K562 (cell line): Measurements from ENCODE around the gene EVPL. TPM values are rescaled to one million over a fixed set of nuclear protein-coding genes. Genes with fewer than 3 reads are reported as not detected.
A peak's percentile ranks its signal among the peaks of the same experiment; 100 is the strongest.

Experiments
- ATAC-seq: fragments of 200-7000 bp; cut with Tn5 transposase; 3 replicates; pipeline ENCODE4 v1.9.1; 2020; ENCODE audit warnings: moderate library complexity
- BruUV-seq: library from RNA; stranded (reverse); fragments of 400-500 nt; replicated peaks from 2 replicates; lab custom pipeline; 2021; lab: Mats Ljungman, UMichigan
- CTCF ChIA-PET: fragments of 300-600 bp; formaldehyde crosslinking; extraction: SDS; loops from one replicate; lab custom pipeline; 2021; ENCODE audit warnings: low intra/inter-chr PET ratio; lab: Yijun Ruan, JAX
- POLR2A ChIA-PET: fragments of 300-600, 350-650 bp; sonication (Branson Sonifier 250); formaldehyde crosslinking; extraction: SDS; loops from one replicate; lab custom pipeline; 2021; ENCODE audit warnings: antibody characterized with exemption, inconsistent platforms; lab: Yijun Ruan, JAX
- DNase-seq, 4 experiments: peaks; one replicate each; pipeline versions ENCODE4 v3.0.0 to v3.0.0-alpha.2; 2011 to 2018; ENCODE audit warnings: low spot score in 3 of 4, mixed read lengths in 3 of 4; ENCODE audit errors: extremely low read depth in 1 of 4
- FAIRE-seq: peaks from 2 replicates; lab custom pipeline; 2011; peaks lifted over from hg19 to GRCh38; lab: Jason Lieb, UNC
- H2AFZ ChIP-seq: 2 replicates; pipeline ENCODE4 v1.6.0; 2011; ENCODE audit warnings: low read depth, low read length, control low read depth, inconsistent platforms
- H3K27ac ChIP-seq: fragments of 200-600 bp; 3 replicates; pipeline ENCODE4 v1.8.0; 2011; ENCODE audit warnings: low read depth, mild to moderate bottlenecking, control low read depth, inconsistent platforms, low read length, moderate library complexity, mixed read lengths; ENCODE audit errors: extremely low read depth
- H3K27me3 ChIP-seq, 2 experiments: fragments of 300-600 bp in 1 of 2; 2 replicates in 1 of 2; 3 replicates in 1 of 2; pipeline versions ENCODE4 v1.6.0 to v1.8.0; 2011; ENCODE audit warnings: inconsistent platforms in 2 of 2, low read length in 2 of 2, mild to moderate bottlenecking in 1 of 2, mixed read lengths in 1 of 2, moderate library complexity in 1 of 2; ENCODE audit not compliant: control insufficient read depth in 2 of 2, insufficient read depth in 2 of 2
- H3K36me3 ChIP-seq: fragments of 300-600 bp; 3 replicates; pipeline ENCODE4 v1.8.0; 2011; ENCODE audit warnings: mild to moderate bottlenecking, low read length, inconsistent platforms; ENCODE audit not compliant: control insufficient read depth, insufficient read depth
- H3K4me1 ChIP-seq, 2 experiments: fragments of 200-600 bp in 1 of 2; replicated peaks in 1 of 2; 2 replicates in 1 of 2; 3 replicates in 1 of 2; pipeline versions ENCODE4 v1.5.1 to v1.8.0; 2011; ENCODE audit warnings: inconsistent platforms in 2 of 2, low read length in 2 of 2, mild to moderate bottlenecking in 1 of 2, mixed read lengths in 1 of 2, moderate library complexity in 1 of 2; ENCODE audit not compliant: control insufficient read depth in 2 of 2, insufficient read depth in 2 of 2
- H3K4me2 ChIP-seq: 2 replicates; pipeline ENCODE4 v1.6.1; 2011; ENCODE audit warnings: low read length, control low read depth, inconsistent platforms, mixed read lengths; ENCODE audit not compliant: insufficient read depth
- H3K4me3 ChIP-seq: fragments of 200-600 bp; sonication (generic), shearing (Covaris generic); 2 replicates; pipeline ENCODE4 v1.5.1; 2016; ENCODE audit warnings: control low read depth, inconsistent platforms
- H3K79me2 ChIP-seq: fragments of 200-600 bp; 3 replicates; pipeline ENCODE4 v1.8.0; 2011; ENCODE audit warnings: low read length, inconsistent platforms; ENCODE audit not compliant: control insufficient read depth, insufficient read depth
- H3K9ac ChIP-seq, 2 experiments: 2 replicates each; pipeline versions ENCODE4 v1.6.0 to v1.6.1; 2011; ENCODE audit warnings: low read depth in 2 of 2, low read length in 2 of 2, control low read depth in 1 of 2, inconsistent platforms in 1 of 2, mild to moderate bottlenecking in 1 of 2, mixed read lengths in 1 of 2; ENCODE audit not compliant: insufficient read depth in 1 of 2
- H3K9me1 ChIP-seq: one replicate; pipeline ENCODE4 v1.6.0; 2011; ENCODE audit warnings: inconsistent platforms, mild to moderate bottlenecking, low read length, moderate library complexity; ENCODE audit not compliant: control insufficient read depth, insufficient read depth
- H3K9me3 ChIP-seq: replicated peaks from 2 replicates; pipeline ENCODE4 v1.5.1; 2011; ENCODE audit warnings: low read depth, low read length, inconsistent platforms; ENCODE audit not compliant: control insufficient read depth, insufficient read depth
- H4K20me1 ChIP-seq: replicated peaks from 2 replicates; pipeline ENCODE4 v1.6.1; 2011; ENCODE audit warnings: low read length, inconsistent platforms, mixed read lengths; ENCODE audit not compliant: control insufficient read depth, insufficient read depth
- CEBPB ChIP-seq: fragments of 450-650 bp; IDR thresholded peaks from 2 replicates; pipeline ENCODE4 v1.6.1; 2016; ENCODE audit warnings: missing genetic modification characterization, missing compliant biosample characterization
- ELF4 ChIP-seq: fragments of 450-650 bp; formaldehyde crosslinking; IDR thresholded peaks from 2 replicates; pipeline ENCODE4 v1.4.0; 2022; ENCODE audit warnings: missing genetic modification characterization
- LCOR ChIP-seq: sonication (generic); formaldehyde crosslinking; IDR thresholded peaks from 2 replicates; pipeline ENCODE4 v1.8.0; 2022; ENCODE audit warnings: mild to moderate bottlenecking, missing genetic modification reagents
- NCOA4 ChIP-seq: fragments of 450-650 bp; IDR thresholded peaks from 2 replicates; pipeline ENCODE4 v1.6.1; 2018; ENCODE audit warnings: mild to moderate bottlenecking; ENCODE audit not compliant: partially characterized antibody
- SMARCC2 ChIP-seq: fragments of 450-650 bp; IDR thresholded peaks from 2 replicates; pipeline ENCODE4 v1.6.1; 2017; ENCODE audit warnings: antibody characterized with exemption, moderate library complexity, mild to moderate bottlenecking, low read depth
- SREBF2 ChIP-seq: sonication (generic); formaldehyde crosslinking; IDR thresholded peaks from 2 replicates; pipeline ENCODE4 v1.4.0; 2020; ENCODE audit warnings: mild to moderate bottlenecking, missing genetic modification reagents
- ZNF785 ChIP-seq: fragments of 250-450 bp; sonication (Bioruptor Pico); IDR thresholded peaks from 2 replicates; pipeline ENCODE4 v1.4.0; 2020; ENCODE audit warnings: mild to moderate bottlenecking
- WGBS: fragments of 100-300 bp; shearing (Covaris generic); methylation state at CpG from one replicate; pipeline ENCODE4 v1.1.6; 2016; ENCODE audit warnings: low coverage, mixed read lengths; ENCODE audit not compliant: insufficient coverage; ENCODE audit errors: missing lambda C conversion rate; 5-methylcytosine and 5-hydroxymethylcytosine counted together
- in situ Hi-C: fragments of 300-500 bp; cut with MboI; formaldehyde crosslinking; loops from 4 replicates; pipeline ENCODE4 v1.15.0; 2018; ENCODE audit warnings: inconsistent platforms, mixed read lengths
- intact Hi-C: fragments of 100-400 bp; cut with micrococcal nuclease; formaldehyde crosslinking; loops from 2 replicates; pipeline ENCODE4 v1.14.2; 2022
- polyA plus RNA-seq, 8 experiments: library from polyadenylated mRNA; depleted of rRNA in 4 of 8; stranded (reverse) in 5 of 8; unstranded in 3 of 8; fragments of >200 nt; fragmentation: Nextera tagmentation in 2 of 8; fragmentation: Illumina TruSeq in 1 of 8; extraction: Ambion mirVana in 2 of 8; extraction: Trizol in 1 of 8; gene quantifications; 2 replicates each; pipeline versions ENCODE4 v1.2.1 to v1.2.3, GENCODE V29; 2011 to 2014; ENCODE audit warnings: inconsistent platforms in 1 of 8, missing spikeins in 1 of 8
- total RNA-seq, 7 experiments: library from RNA; depleted of rRNA in 6 of 7; stranded (reverse); fragments of >200 nt in 6 of 7; fragmentation: Illumina TruSeq in 2 of 7; extraction: Trizol in 2 of 7; gene quantifications; 2 replicates each; pipeline versions ENCODE4 v1.2.1 to v1.2.3, GENCODE V29; 2011 to 2021; ENCODE audit warnings: low replicate concordance in 1 of 7

EVPL gene
- total and polyA plus RNA-seq, 9 of the 15 experiments (the other 6 are each of a cell fraction or from before 2014, with no cell fraction given) = 0.08 to 0.18 (median 0.16) TPM; not detected in 5

DNA sequence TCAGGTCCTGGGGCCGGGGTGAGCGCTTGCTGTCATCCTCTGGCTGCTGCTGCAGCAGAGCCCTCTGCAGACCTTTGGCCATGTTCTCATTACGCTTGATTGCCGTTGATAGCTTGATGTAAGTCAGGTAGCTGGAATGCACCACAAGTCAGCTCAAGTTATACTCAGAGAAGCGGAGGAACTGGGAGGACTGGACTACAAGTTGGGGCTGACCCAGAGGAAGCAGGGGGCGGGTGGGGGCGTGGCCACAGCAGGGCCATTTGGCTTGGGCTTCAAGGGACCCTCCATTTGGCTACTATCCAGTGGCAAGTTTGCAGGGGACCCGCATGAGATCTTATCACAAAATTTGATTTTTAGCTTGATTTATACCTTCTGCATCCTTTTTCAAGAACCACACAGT is 19.0 kb upstream of the EVPL start:
- Histone ChIP-seq H2AFZ (no peak overlapping the region), H4K20me1 (0 out of 2 replicates have a peak, but pooled peaks cover 5% of the 10 kb centered on the region), H3K4me2 (no peak overlapping the region), H3K4me3 (no peak overlapping the region), H3K27ac (no peak overlapping the region), H3K27me3 (no peaks in the 10 kb centered on the region), H3K36me3 (peaks cover 94% of the 10 kb centered on the region), H3K4me1 (no peaks in the 10 kb centered on the region), H3K9me1 (no peaks in the 10 kb centered on the region), H3K9ac (no peak overlapping the region), H3K9me3 (no peaks in the 10 kb centered on the region), H3K79me2 (0 out of 3 replicates have a peak, but pooled peaks cover 2% of the 10 kb centered on the region)
- FAIRE-seq (no peak), ATAC-seq (no peak), DNase-seq (peak in 2 of 4 experiments; percentile 45 to 52)
- WGBS = 100% methylated on average over 5 of the region's 8 CpGs
- no TSS peak for BruUV-seq
- intact Hi-C loops (no loop called here), in situ Hi-C loops (no loop called here)
- TF ChIP-seq ELF4 (no peak), LCOR (no peak), SMARCC2 (no peak), SREBF2 (CRISPR knock-in tag) (no peak), NCOA4 (no peak), CEBPB (tag) (no peak), ZNF785 (CRISPR knock-in tag) (no peak)
- CTCF ChIA-PET = no interaction called here
- POLR2A ChIA-PET = interaction anchor here (1.8 kb wide), 1 partner anchor 11 kb away, joined by 12 read pairs; no protein-coding TSS in a partner anchor
